ENCODE results near the gene CSNK2A2. TPM values are rescaled to one million over a fixed set of nuclear protein-coding genes. Genes with fewer than 3 reads are reported as not detected.

Gene CSNK2A2
- total and polyA plus RNA-seq, 2 of the 8 experiments (the other 6 are each of a cell fraction or from before 2014, with no cell fraction given) = 37.9 to 128 TPM

- Histone ChIP-seq H2AFZ (ENCODE audit: low read length) (no peak overlapping the region), H3K9me3 (ENCODE audit: insufficient read depth in 2 of 2, low read depth in 1 of 2, low read length in 1 of 2) (no peaks in the 10 kb centered on the region), H3K23ac (ENCODE audit: insufficient read length) (no peak overlapping the region), H2BK5ac (ENCODE audit: low read depth, low read length) (no peak overlapping the region), H3K4me1 (replicated peaks in 1 of 4; ENCODE audit: control insufficient read depth in 3 of 4, insufficient read depth in 4 of 4, low read length in 3 of 4) (no peaks in the 10 kb centered on the region; a peak in 1 of 7 replicates), H3K4me3 (ENCODE audit: extremely low read depth in 1 of 4, insufficient read depth in 2 of 4, low read depth in 3 of 4, low read length in 4 of 4) (no peak overlapping the region), H4K8ac (ENCODE audit: extremely low read depth, insufficient read depth, low read length) (no peak overlapping the region), H4K91ac (replicated peaks; ENCODE audit: insufficient read length, low read length) (no peak overlapping the region), H3K14ac (ENCODE audit: insufficient read length) (no peak overlapping the region), H2BK20ac (ENCODE audit: low read length) (no peak overlapping the region), H3K4me2 (ENCODE audit: insufficient read depth in 1 of 2, low read depth in 2 of 2, low read length in 2 of 2) (no peak overlapping the region), H3K18ac (ENCODE audit: extremely low read depth, low read length) (no peak overlapping the region), H2BK120ac (replicated peaks; ENCODE audit: low read depth, low read length) (no peak overlapping the region), H2BK15ac (ENCODE audit: low read length) (no peak overlapping the region), H3K23me2 (ENCODE audit: low read depth, low read length) (no peaks in the 10 kb centered on the region), H3K56ac (replicated peaks; ENCODE audit: insufficient read length, low read depth, low read length) (no peak overlapping the region), H3K27me3 (replicated peaks in 1 of 4; ENCODE audit: control insufficient read depth in 3 of 4, extremely low read depth in 1 of 4, insufficient read depth in 3 of 4, low read length in 3 of 4) (no peaks in the 10 kb centered on the region), H2AK5ac (ENCODE audit: low read depth, low read length) (no peak overlapping the region), H3K79me2 (ENCODE audit: control insufficient read depth in 1 of 2, insufficient read depth in 2 of 2, low read length in 2 of 2) (no peaks in the 10 kb centered on the region), H2BK12ac (ENCODE audit: low read depth, low read length) (no peak overlapping the region), H4K20me1 (replicated peaks in 1 of 2; ENCODE audit: control insufficient read depth in 1 of 2, insufficient read depth in 2 of 2, low read length in 2 of 2) (peaks cover 0 to 2% of the 10 kb centered on the region in 2 experiments), H3K79me1 (ENCODE audit: low read depth, low read length) (no peaks in the 10 kb centered on the region), H4K5ac (ENCODE audit: insufficient read length, low read depth, low read length) (no peak overlapping the region), H3K27ac (ENCODE audit: low read depth, low read length) (no peak overlapping the region), H3K4ac (replicated peaks; ENCODE audit: insufficient read length, low read depth, low read length) (no peak overlapping the region), H3K9ac (replicated peaks in 1 of 4; ENCODE audit: extremely low read depth in 1 of 4, low read depth in 3 of 4, low read length in 3 of 4) (no peak overlapping the region), H3K36me3 (ENCODE audit: control insufficient read depth in 2 of 4, insufficient read depth in 4 of 4, low read length in 3 of 4) (peaks cover 16 to 29% (median 24%) of the 10 kb centered on the region in 4 experiments)
- DNase-seq (ENCODE audit: low read depth in 1 of 2, low spot score in 2 of 2) = peak in 1 of 2 experiments; percentile 35
- 87% methylated on average over 3 of the region's 3 CpGs; no CpG with 5 or more reads in 1 of the 2 experiments for WGBS, 2 experiments (ENCODE audit: extremely low coverage in 1 of 2, insufficient coverage in 1 of 2, insufficient read length in 1 of 2, insufficient replicate concordance in 2 of 2, low coverage in 1 of 2, low lambda C conversion rate in 2 of 2, missing lambda C conversion rate in 1 of 2)
- no peak for FAIRE-seq
- POLR2A ChIA-PET (ENCODE audit: partially characterized antibody) = interaction anchor here (0.6 kb wide), 1 partner anchor 15 kb away, joined by 3 read pairs; no protein-coding TSS in a partner anchor
- CTCF ChIA-PET (ENCODE audit: partially characterized antibody) = interaction anchor here (0.8 kb wide), 1 partner anchor 38 kb away, joined by 3 read pairs; no protein-coding TSS in a partner anchor
- TF ChIP-seq SIRT6 (IDR thresholded peaks at IDR 0.05; ENCODE audit: low read length) (no peak), SAP30 (IDR thresholded peaks at IDR 0.05; ENCODE audit: insufficient read depth, insufficient replicate concordance, low read length) (no peak), CTCF (IDR thresholded peaks at IDR 0.05; ENCODE audit: control extremely low read depth in 1 of 3, insufficient read depth in 1 of 3, low read depth in 1 of 3, low read length in 3 of 3) (no peak), POLR2A (IDR thresholded peaks at IDR 0.05; ENCODE audit: control extremely low read depth in 1 of 2, low read depth in 2 of 2, low read length in 2 of 2) (no peak), NRF1 (IDR thresholded peaks at IDR 0.05; ENCODE audit: low read depth, low read length) (no peak), CHD1 (IDR thresholded peaks at IDR 0.05; ENCODE audit: low read depth, low read length) (no peak), TAF1 (IDR thresholded peaks at IDR 0.05; ENCODE audit: low read depth, low read length) (no peak), SIN3A (conservative IDR thresholded peaks at IDR 0.05 in 1 of 2, IDR thresholded peaks at IDR 0.05 in 1 of 2; ENCODE audit: low read depth in 1 of 2, low read length in 2 of 2) (no peak), EZH2 (IDR thresholded peaks at IDR 0.05; ENCODE audit: low read depth, low read length, severe bottlenecking) (no peak), BACH1 (IDR thresholded peaks at IDR 0.05; ENCODE audit: low read length) (no peak), MAFK (IDR thresholded peaks at IDR 0.05; ENCODE audit: low read depth, low read length) (no peak)
Observed at GRCh38 chr16:58158725-58159124, 39.2 kb downstream of the CSNK2A2 start.

Data from H1 (cell line).